BLaER1 (cell line): ENCODE results near the gene LY86.
"Not testable (repeated sequence)": the region's sequence is repeated elsewhere in the genome, so short reads cannot be mapped to it uniquely, and the experiment has no call there.

Source experiments
- H3K27ac ChIP-seq: shearing (Covaris generic); formaldehyde crosslinking; 2 replicates; pipeline ENCODE4 v1.8.1; 2022
- H3K27me3 ChIP-seq: shearing (Covaris generic); formaldehyde crosslinking; 2 replicates; pipeline ENCODE4 v1.8.1; 2022
- H3K36me3 ChIP-seq: shearing (Covaris generic); formaldehyde crosslinking; 2 replicates; pipeline ENCODE4 v1.8.1; 2022
- H3K4me1 ChIP-seq: shearing (Covaris generic); formaldehyde crosslinking; 2 replicates; pipeline ENCODE4 v1.8.1; 2022
- H3K4me2 ChIP-seq: shearing (Covaris generic); formaldehyde crosslinking; 2 replicates; pipeline ENCODE4 v1.8.1; 2022
- H3K4me3 ChIP-seq: shearing (Covaris generic); formaldehyde crosslinking; 2 replicates; pipeline ENCODE4 v1.8.1; 2022
- H3K9ac ChIP-seq: shearing (Covaris generic); formaldehyde crosslinking; 2 replicates; pipeline ENCODE4 v1.8.1; 2022
- H3K9me3 ChIP-seq: shearing (Covaris generic); formaldehyde crosslinking; 2 replicates; pipeline ENCODE4 v1.8.1; 2022
- H4K20me1 ChIP-seq: shearing (Covaris generic); formaldehyde crosslinking; 2 replicates; pipeline ENCODE4 v1.8.1; 2022
- Cebpa-rat ChIP-seq: shearing (Covaris generic); IDR thresholded peaks from 2 replicates; pipeline ENCODE4 v1.8.1; 2022

LY86 gene

GRCh38 chr6:6657085-6657819 is 68.7 kb downstream of the LY86 start:
- Histone ChIP-seq H3K36me3 (no peaks in the 10 kb centered on the region), H3K27ac (no peak overlapping the region), H3K9me3 (peaks cover 6% of the 10 kb centered on the region; the same call in 1 of the 2 replicates), H3K27me3 (no peaks in the 10 kb centered on the region), H3K4me2 (no peak overlapping the region), H3K9ac (no peak overlapping the region), H4K20me1 (no peaks in the 10 kb centered on the region), H3K4me1 (peaks cover 62% of the 10 kb centered on the region), H3K4me3 (no peak overlapping the region)
- TF ChIP-seq Cebpa-rat: no peak

- H3K9me3 ChIP-seq: peaks cover 6% of the 10 kb centered on the region; the same call in 1 of the 2 replicates
- H3K4me1 ChIP-seq: peaks cover 62% of the 10 kb centered on the region
- no peaks in the 10 kb centered on the region for H3K36me3 ChIP-seq
- H3K9ac ChIP-seq: no peak overlapping the region
- no peaks in the 10 kb centered on the region for H4K20me1 ChIP-seq
- H3K4me3 ChIP-seq: no peak overlapping the region
- no peak for TF ChIP-seq Cebpa-rat
- H3K27me3 ChIP-seq: no peaks in the 10 kb centered on the region
- H3K4me2 ChIP-seq: peak overlapping the region; percentile 66; the same call in 1 of the 2 replicates
- H3K27ac ChIP-seq: peak overlapping the region; percentile 52; the same call in 1 of the 2 replicates
These were observed 69.3 kb downstream of the LY86 start for GRCh38 chr6:6657820-6658217.

GRCh38 chr6:6659600-6660327 is 71.2 kb downstream of the LY86 start:
- Histone ChIP-seq H3K4me2 (peak overlapping the region; percentile 66), H4K20me1 (no peaks in the 10 kb centered on the region), H3K9ac (no peak overlapping the region), H3K36me3 (no peaks in the 10 kb centered on the region), H3K27me3 (no peaks in the 10 kb centered on the region), H3K4me3 (no peak overlapping the region), H3K9me3 (peaks cover 6% of the 10 kb centered on the region; the same call in 1 of the 2 replicates), H3K4me1 (peaks cover 50% of the 10 kb centered on the region), H3K27ac (peak overlapping the region; percentile 52; the same call in 1 of the 2 replicates)
- no peak for TF ChIP-seq Cebpa-rat

- peak overlapping the region; percentile 66; the same call in 1 of the 2 replicates for H3K4me2 ChIP-seq
- peaks cover 6% of the 10 kb centered on the region; the same call in 1 of the 2 replicates for H3K9me3 ChIP-seq
- no peak for TF ChIP-seq Cebpa-rat
- H3K4me1 ChIP-seq: peaks cover 43% of the 10 kb centered on the region
- no peak overlapping the region for H3K9ac ChIP-seq
- no peaks in the 10 kb centered on the region for H3K27me3 ChIP-seq
- no peaks in the 10 kb centered on the region for H4K20me1 ChIP-seq
- H3K36me3 ChIP-seq: no peaks in the 10 kb centered on the region
- no peak overlapping the region; the same call in 1 of the 2 replicates for H3K27ac ChIP-seq
- no peak overlapping the region for H3K4me3 ChIP-seq
These were observed 72.0 kb downstream of the LY86 start for GRCh38 chr6:6660339-6661045.

- Histone ChIP-seq H3K4me2 (no peak overlapping the region), H3K9ac (no peak overlapping the region), H4K20me1 (no peaks in the 10 kb centered on the region), H3K36me3 (no peaks in the 10 kb centered on the region), H3K27ac (no peak overlapping the region), H3K9me3 (peaks cover 6% of the 10 kb centered on the region; the same call in 1 of the 2 replicates), H3K4me3 (no peak overlapping the region), H3K4me1 (peaks cover 36% of the 10 kb centered on the region), H3K27me3 (no peaks in the 10 kb centered on the region)
- TF ChIP-seq Cebpa-rat: no peak
These were observed 72.7 kb downstream of the LY86 start for GRCh38 chr6:6661191-6661590.

DNA sequence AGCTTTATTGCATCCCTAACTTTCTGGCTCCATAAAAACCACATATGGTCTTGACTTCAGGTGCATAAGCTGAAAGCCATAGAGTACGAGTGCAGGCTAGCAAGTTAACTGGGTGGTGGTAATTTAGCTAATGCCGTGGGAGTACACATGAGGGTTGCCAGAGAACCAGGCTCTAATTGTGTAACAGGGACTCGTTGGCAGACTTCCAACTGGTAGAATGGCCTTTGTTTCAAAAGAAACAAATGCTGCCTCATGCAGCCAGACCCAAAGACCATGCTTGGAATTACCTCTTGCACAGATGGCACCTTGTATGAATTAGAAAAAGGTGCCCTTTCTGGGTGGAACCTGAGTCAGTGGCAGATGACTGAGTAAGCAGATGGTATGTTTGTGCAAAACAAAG is 73.2 kb downstream of the LY86 start:
- Histone ChIP-seq H3K4me3 (no peak overlapping the region), H3K27me3 (no peaks in the 10 kb centered on the region), H4K20me1 (no peaks in the 10 kb centered on the region), H3K4me2 (no peak overlapping the region), H3K9me3 (peaks cover 6% of the 10 kb centered on the region; the same call in 1 of the 2 replicates), H3K27ac (no peak overlapping the region), H3K36me3 (no peaks in the 10 kb centered on the region), H3K9ac (no peak overlapping the region), H3K4me1 (peaks cover 34% of the 10 kb centered on the region)
- TF ChIP-seq Cebpa-rat: no peak

- Histone ChIP-seq H3K36me3 (no peaks in the 10 kb centered on the region), H3K9ac (no peak overlapping the region)
These were observed 75.1 kb downstream of the LY86 start for GRCh38 chr6:6663421-6664135.

DNA sequence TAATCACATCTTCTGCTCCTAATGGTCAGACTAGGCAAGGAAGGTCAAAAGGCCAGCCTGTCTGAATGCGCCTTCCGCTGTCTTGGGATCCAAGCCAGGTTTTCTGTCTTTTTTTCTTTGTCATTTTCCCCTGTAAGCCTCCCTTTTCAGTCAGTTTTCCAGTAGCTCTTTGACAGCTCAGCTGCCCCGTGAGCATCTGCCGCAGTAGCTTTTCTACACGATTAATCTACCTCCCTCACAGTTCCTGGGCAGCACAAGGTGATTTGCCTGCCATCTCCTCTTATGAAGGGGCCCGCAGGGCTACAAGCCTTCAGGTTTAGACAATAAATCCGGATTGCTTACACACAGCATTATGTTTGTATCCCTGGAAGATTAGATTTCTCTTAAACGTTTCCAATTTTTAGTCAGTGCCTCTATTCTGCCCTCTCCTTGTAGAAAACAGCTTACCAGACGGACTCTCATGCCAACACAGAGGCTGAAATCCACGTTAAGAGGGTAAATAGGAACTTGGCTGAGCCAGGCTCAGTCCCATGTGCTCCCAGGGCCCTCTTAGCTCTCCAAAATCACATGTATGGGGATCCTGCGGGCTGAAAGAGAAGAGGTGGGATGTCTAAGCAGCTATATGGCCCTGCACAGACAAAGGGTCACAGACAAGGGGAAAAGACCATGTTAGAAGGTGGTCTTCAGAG is 77.2 kb downstream of the LY86 start:
- H3K9ac ChIP-seq: no peak overlapping the region
- H3K4me2 ChIP-seq: no peak overlapping the region
- H3K36me3 ChIP-seq: no peaks in the 10 kb centered on the region
- H4K20me1 ChIP-seq: no peaks in the 10 kb centered on the region
- H3K27me3 ChIP-seq: no peaks in the 10 kb centered on the region
- peaks cover 5% of the 10 kb centered on the region; the same call in 1 of the 2 replicates for H3K4me1 ChIP-seq
- no peak for TF ChIP-seq Cebpa-rat
- H3K4me3 ChIP-seq: no peak overlapping the region
- H3K27ac ChIP-seq: no peak overlapping the region
- peaks cover 8% of the 10 kb centered on the region; the same call in 1 of the 2 replicates for H3K9me3 ChIP-seq

More at GRCh38 chr6:6663421-6664135, 75.1 kb downstream of the LY86 start:
- H3K27ac ChIP-seq: no peak overlapping the region
- H3K4me3 ChIP-seq: no peak overlapping the region
- H3K4me2 ChIP-seq: no peak overlapping the region
- H3K4me1 ChIP-seq: peaks cover 25% of the 10 kb centered on the region
- H4K20me1 ChIP-seq: no peaks in the 10 kb centered on the region
- H3K9me3 ChIP-seq: peaks cover 6% of the 10 kb centered on the region; the same call in 1 of the 2 replicates
- TF ChIP-seq Cebpa-rat: no peak
- no peaks in the 10 kb centered on the region for H3K27me3 ChIP-seq

DNA sequence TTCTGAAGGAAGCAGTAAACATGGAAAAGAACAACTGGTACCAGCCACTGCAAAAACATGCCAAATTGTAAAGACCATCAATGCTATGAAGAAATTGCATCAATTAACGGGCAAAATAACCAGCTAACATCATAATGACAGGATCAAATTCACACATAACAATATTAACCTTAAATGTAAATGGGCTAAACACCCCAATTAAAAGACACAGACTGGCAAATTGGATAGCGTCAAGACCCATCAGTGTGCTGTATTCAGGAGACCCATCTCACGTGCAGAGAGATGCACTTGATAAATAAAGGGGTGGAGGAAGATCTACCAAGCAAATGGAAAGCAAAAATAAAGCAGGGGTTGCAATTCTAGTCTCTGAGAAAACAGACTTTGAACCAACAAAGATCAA is 81.6 kb downstream of the LY86 start:
- peaks cover 16% of the 10 kb centered on the region for H3K4me1 ChIP-seq
- H3K9ac ChIP-seq, H3K27me3 ChIP-seq, H4K20me1 ChIP-seq, H3K36me3 ChIP-seq, H3K4me3 ChIP-seq, H3K27ac ChIP-seq, H3K4me2 ChIP-seq: not testable (repeated sequence)
- H3K9me3 ChIP-seq: peaks cover 14% of the 10 kb centered on the region; the same call in 1 of the 2 replicates
